ENCODE results near the gene TMEM161A.
"Not testable (repeated sequence)": the region's sequence is repeated elsewhere in the genome, so short reads cannot be mapped to it uniquely, and the experiment has no call there.

TMEM161A gene

GRCh38 chr19:19120308-19121231, 17.7 kb downstream of the TMEM161A start:
- DNase-seq: no peak

- no peak for DNase-seq
Observed at GRCh38 chr19:19119325-19120237, 18.7 kb downstream of the TMEM161A start.

- no peak for DNase-seq
Observed at GRCh38 chr19:19115954-19116353, 22.3 kb downstream of the TMEM161A start.

GRCh38 chr19:19113040-19113626, 25.1 kb downstream of the TMEM161A start:
- DNase-seq: no peak

- no peak for DNase-seq
Observed at GRCh38 chr19:19111967-19112580, 26.2 kb downstream of the TMEM161A start.

- DNase-seq: no peak
Observed at GRCh38 chr19:19111136-19111835, 27.0 kb downstream of the TMEM161A start.

- DNase-seq: no peak
Observed at GRCh38 chr19:19110410-19111135, 27.7 kb downstream of the TMEM161A start.

- DNase-seq: no peak
Observed at GRCh38 chr19:19109601-19110000, 28.7 kb downstream of the TMEM161A start.

GRCh38 chr19:19107654-19108053, 30.6 kb downstream of the TMEM161A start:
- DNase-seq: no peak

- not testable (repeated sequence) for DNase-seq
Observed at GRCh38 chr19:19106938-19107337, 31.3 kb downstream of the TMEM161A start.

GRCh38 chr19:19106056-19106551, 32.2 kb downstream of the TMEM161A start:
- no peak for DNase-seq

- no peak for DNase-seq
Observed at GRCh38 chr19:19105365-19106055, 32.8 kb downstream of the TMEM161A start.

GRCh38 chr19:19103167-19103566, 35.1 kb downstream of the TMEM161A start:
- DNase-seq: no peak

- DNase-seq: not testable (repeated sequence)
Observed at GRCh38 chr19:19102566-19102965, 35.7 kb downstream of the TMEM161A start.

GRCh38 chr19:19101540-19101939, 36.7 kb downstream of the TMEM161A start:
- DNase-seq: no peak

GRCh38 chr19:19098703-19099632, 39.3 kb downstream of the TMEM161A start:
- no peak for DNase-seq

- DNase-seq: no peak
Observed at GRCh38 chr19:19098084-19098702, 40.1 kb downstream of the TMEM161A start.

All from NCI-H1930 (cell line).